ENCODE results near the gene NEK10.

Gene NEK10

DNA sequence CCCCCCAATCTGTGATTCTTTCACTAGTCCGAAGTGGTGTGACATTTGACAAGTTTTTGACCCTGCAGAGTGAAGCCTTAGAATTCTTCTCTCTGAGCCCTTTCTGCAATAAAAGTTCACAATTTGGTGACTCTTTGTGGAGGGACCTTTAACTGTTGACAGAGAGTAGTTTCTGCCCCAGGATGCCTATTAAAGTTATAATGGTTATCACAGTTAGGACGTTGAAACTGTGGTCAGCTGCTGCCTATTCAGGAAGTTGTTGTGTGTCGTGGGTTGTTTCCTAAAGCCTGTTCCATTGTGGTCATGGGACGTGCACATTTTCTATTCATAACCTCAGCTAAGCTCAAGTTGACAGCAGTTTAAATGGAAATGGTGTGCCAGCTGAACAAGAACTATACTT is 274.5 kb downstream of the NEK10 start:
- no peak for DNase-seq

GRCh38 chr3:27093771-27094170 is 275.4 kb downstream of the NEK10 start:
- DNase-seq: no peak

DNA sequence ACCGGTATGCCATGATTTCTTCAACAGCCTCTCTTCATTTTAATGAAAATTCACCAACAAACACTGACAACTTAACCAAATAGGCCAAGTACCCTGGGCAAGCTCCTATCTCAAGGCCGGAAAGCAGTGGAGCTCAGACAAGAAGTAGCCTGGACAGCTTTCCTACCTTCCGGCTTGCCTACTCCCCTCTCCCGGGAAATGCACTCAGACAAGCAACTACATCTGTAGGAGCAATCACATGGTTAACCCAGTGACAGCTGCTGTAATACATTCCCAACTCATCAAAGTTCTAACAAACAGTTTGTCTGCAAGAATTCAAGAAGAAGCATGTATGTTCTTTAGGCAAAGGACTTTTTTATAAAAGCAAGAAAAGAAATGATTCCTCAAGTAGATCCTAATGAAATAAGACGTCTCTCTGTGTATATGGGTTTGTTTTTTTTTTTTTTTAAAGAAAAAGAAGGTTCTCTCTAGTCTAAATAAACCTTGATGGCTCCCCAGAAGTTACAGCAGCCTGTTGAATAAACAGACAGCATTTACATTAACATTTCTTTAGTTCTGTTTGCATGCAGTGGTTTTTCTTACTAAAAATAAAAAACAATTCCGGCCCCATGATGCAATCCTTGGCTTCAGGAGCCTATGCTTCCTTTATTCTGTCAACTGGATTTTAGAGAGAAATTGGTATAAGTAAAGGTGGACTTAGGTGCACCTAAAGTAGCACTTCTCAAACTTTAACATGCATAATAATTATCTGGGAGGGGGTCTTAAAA is 278.7 kb downstream of the NEK10 start:
- DNase-seq: no peak

DNA sequence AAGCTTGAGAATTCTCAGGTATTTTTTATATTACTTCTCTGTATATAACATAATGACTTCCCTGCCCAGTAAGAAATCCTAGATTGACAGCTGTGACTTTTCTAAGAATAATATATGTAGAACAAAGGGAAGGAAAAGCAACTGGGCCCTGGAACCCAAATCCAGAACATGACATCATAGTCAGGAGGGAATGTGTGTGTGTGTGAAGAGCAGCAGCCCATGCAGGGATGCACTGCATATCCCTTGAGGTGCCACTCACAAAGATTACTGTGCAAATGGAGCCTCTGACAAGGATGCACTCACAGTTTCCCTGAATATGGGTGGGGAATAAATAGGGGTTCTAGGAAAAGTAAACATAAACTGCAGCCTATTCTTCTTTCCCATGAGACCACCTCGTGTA is 279.5 kb downstream of the NEK10 start:
- DNase-seq: no peak

GRCh38 chr3:27089068-27089467 is 280.1 kb downstream of the NEK10 start:
- no peak for DNase-seq

GRCh38 chr3:27085829-27086730 is 283.1 kb downstream of the NEK10 start:
- DNase-seq: no peak

GRCh38 chr3:27081992-27082607 is 287.1 kb downstream of the NEK10 start:
- no peak for DNase-seq

DNA sequence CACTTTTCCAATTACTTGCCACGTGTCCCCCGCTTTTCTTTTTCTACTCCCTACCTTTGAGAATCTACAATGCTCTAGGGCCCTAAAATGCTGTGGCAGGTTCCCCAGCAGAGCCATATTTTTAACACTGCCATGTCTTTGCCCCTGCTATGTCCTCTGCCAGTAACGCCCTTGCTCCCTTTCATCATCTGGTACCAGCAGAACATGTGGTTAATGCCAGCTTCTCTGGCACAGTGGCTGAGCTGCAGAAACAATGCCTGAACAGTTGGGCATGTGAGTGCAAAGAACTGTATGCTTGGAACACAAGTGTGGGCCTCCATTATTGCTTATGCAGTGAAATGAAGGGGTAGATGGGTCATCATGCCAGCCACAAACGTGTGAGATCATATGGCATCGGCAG is 287.6 kb downstream of the NEK10 start:
- DNase-seq: no peak

DNA sequence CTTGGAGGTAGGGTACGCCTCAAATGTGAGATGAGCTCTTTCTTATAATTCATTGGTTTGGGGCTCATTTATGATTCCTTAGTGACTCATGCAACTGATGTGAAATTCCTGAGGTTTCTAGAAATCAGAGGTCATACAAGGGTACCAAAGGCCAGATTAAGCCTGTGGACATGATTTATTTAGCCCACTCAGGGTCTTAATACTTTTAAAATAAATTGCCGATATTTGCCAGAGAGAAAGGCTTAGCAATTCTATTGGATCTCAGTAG is 289.0 kb downstream of the NEK10 start:
- DNase-seq: no peak

- no peak for DNase-seq
Observed at GRCh38 chr3:27079427-27080257, 289.5 kb downstream of the NEK10 start.

DNA sequence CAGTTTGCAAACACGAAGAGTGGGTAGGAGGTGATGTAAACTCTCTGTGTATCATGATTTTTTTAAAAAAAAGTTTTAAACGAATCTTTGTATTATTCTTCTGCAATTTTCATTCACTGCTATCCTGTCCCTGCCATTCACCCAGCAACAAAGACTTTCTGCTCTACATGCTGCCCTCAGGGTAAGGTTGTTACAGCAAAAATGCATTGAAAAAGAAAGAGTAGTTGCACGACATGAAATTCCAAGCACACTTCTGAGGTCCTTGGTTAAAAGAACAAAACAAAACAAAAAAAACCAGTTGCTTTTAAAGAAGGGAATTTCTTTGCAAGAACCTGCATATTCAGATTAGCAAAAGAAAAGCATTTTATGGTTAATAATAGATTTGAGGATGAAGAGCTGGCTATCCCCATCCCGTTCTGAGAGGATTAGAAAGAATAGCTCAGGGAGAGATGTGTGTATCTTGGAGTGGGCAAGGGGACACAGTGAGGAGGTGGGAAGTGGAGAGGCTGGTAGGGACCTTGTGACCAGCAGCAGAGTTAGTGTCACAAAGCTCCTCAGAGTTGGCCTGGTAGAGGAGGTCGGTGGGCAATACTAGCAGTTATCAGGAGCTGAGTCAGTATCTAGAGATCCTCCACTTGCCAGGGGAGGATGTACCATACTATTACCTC is 290.8 kb downstream of the NEK10 start:
- no peak for DNase-seq

- DNase-seq: no peak
Observed at GRCh38 chr3:27076815-27077630, 292.2 kb downstream of the NEK10 start.

DNA sequence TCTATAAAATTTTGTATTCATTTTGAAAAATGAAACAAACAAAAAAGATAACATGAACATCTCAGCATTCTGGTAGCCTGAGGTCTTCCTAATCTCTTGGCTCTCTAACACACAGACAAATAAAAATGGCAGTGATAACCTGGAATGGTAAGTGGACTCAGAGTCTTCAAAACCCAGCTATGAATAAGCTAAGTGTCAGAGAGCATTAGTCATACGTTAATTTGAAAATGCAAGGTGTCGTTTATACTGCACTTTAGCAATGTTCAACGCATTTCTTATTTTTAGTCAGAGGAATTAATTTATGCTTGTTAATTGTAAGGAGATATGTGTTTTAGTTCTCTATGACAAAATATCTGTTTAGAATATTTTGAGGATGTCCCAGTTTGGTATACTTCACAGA is 294.3 kb downstream of the NEK10 start:
- no peak for DNase-seq

DNA sequence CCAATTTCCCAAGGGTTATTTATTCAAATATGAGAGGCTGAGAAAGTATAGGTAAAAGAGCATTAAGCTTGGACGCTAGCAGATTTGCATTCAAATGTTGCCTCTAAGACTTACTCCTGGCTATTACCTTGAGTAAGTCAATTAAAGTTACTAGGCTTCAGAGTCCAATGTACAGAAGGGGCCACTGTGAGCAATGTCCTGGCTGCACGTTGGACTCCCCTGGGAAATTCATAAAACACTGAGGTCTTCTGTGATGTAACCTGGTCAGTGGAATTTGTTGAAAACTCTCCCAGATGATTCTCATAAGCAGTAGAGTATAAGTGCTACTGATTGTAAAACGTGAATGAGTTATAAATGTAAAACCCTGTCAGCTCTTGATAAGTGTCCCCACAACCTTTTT is 295.3 kb downstream of the NEK10 start:
- DNase-seq: no peak

DNA sequence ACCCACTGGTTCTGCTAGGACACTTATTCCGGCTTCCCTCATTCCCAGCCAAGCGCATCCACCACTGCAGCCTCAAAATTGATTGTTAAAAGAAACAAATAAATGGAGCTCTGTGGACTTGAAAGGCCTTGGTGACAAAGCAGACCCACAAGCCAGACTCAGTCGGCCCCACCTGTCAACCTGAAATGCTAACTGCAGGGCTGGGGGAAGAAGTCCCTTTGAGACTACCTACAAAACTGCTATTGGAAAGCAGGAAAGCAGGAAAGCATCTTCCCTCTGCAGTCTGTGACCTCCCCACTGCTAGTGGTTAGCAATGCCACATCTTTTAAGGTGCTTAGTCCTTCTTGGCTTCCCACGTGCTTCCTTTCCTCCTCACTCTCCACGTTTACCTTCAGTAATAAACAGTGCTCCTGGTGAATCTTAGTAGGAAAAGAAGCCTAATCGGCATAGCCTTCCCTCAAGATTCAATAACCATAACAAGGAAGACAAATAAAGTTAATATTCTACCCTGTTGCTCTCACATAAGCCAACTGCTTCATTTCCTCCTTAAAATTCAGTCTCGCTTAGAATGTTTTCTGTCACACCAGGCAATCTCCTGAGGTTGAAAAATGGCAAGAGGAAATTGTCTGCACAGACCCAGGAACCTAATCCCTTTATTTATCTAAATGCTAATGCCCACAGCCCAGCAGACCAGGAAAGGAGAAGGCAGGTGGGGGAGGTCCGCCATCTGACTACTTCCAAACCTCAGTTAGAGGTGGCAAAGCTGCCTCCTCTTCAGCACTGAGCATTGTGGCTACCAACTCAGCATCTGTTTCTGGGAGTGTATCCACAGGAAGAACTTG is 296.2 kb downstream of the NEK10 start:
- no peak for DNase-seq

DNA sequence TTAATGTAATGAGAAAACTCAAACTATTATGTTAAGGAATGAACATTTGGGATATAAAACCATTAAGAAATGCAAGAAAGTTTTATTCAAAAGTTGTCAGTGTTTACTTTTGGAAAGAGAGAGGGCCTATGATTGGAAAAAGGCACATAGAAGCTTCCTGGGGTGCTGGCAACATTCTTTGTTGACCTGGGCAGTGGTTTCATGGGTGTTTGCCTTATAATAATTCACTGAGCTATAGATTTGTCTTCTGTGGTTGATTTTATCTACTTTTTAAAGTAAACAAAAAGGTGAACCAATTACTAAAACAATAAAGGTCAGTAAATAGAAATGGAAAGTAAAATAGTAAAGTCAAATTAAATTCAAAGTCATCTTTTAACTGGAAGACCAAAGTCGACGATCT is 308.8 kb downstream of the NEK10 start:
- no peak for DNase-seq

All from T1000 (cell line).